Natural killer cell (primary cell): ENCODE measurements around the gene NDST3. TPM values are rescaled to one million over a fixed set of nuclear protein-coding genes. Genes with fewer than 3 reads are reported as not detected.

ENCODE experiments used
- ATAC-seq, 3 donors: fragments of 150-1000 bp in 2 of 3; fragments of 200-7000 bp in 1 of 3; cut with Tn5 transposase; 1 replicate in 1 of 3; 2 replicates in 2 of 3; pipeline ENCODE4 v1.10.0; 2021; ENCODE audit warnings: mild to moderate bottlenecking in 2 of 3, moderate library complexity in 2 of 3
- DNase-seq, 2 donors: peaks; one replicate each; pipeline versions ENCODE4 v3.0.0 to v3.0.0-alpha.2; 2013 to 2021; ENCODE audit warnings: mixed read lengths in 1 of 2
- H3K27ac ChIP-seq: one replicate; pipeline ENCODE4 v1.5.1; 2013; ENCODE audit warnings: mild to moderate bottlenecking, low read length
- H3K27me3 ChIP-seq: one replicate; pipeline ENCODE4 v1.6.1; 2013; ENCODE audit warnings: low read length; ENCODE audit not compliant: control insufficient read depth, insufficient read depth
- H3K36me3 ChIP-seq: one replicate; pipeline ENCODE4 v1.6.1; 2013; ENCODE audit warnings: low read length; ENCODE audit not compliant: control insufficient read depth, insufficient read depth
- H3K4me1 ChIP-seq: one replicate; pipeline ENCODE4 v1.6.1; 2013; ENCODE audit warnings: low read length; ENCODE audit not compliant: control insufficient read depth, insufficient read depth
- H3K4me3 ChIP-seq: one replicate; pipeline ENCODE4 v1.5.1; 2013; ENCODE audit warnings: low read length
- H3K9me3 ChIP-seq: one replicate; pipeline ENCODE4 v1.6.1; 2013; ENCODE audit warnings: low read length; ENCODE audit not compliant: control insufficient read depth, insufficient read depth
- H3K27ac Mint-ChIP-seq, 2 donors: one replicate each; pipeline ENCODE4 v1.8.0; 2022; ENCODE audit warnings: mild to moderate bottlenecking in 2 of 2, mixed read lengths in 2 of 2, moderate library complexity in 1 of 2
- H3K27me3 Mint-ChIP-seq, 2 donors: one replicate each; pipeline ENCODE4 v1.8.0; 2022; ENCODE audit warnings: low read depth in 2 of 2, mixed read lengths in 2 of 2
- H3K36me3 Mint-ChIP-seq: one replicate; pipeline ENCODE4 v1.8.0; 2022; ENCODE audit warnings: mixed read lengths
- H3K4me1 Mint-ChIP-seq, 2 donors: one replicate each; pipeline ENCODE4 v1.8.0; 2022; ENCODE audit warnings: mixed read lengths in 2 of 2
- H3K4me3 Mint-ChIP-seq: one replicate; pipeline ENCODE4 v1.8.0; 2022; ENCODE audit warnings: mild to moderate bottlenecking, moderate library complexity, mixed read lengths
- H3K9me3 Mint-ChIP-seq, 2 donors: one replicate each; pipeline ENCODE4 v1.8.0; 2022; ENCODE audit warnings: mixed read lengths in 2 of 2
- WGBS: methylation state at CpG from one replicate; pipeline ENCODE4 v1.1.7; 2013; ENCODE audit warnings: missing lambda C conversion rate; ENCODE audit not compliant: insufficient coverage; 5-methylcytosine and 5-hydroxymethylcytosine counted together
- intact Hi-C: fragments of 100-400 bp; cut with micrococcal nuclease; formaldehyde crosslinking; loops from one replicate; pipeline ENCODE4 v1.14.2; 2022
- total RNA-seq, 4 donors: library from RNA; stranded (reverse); fragments of 120-200 nt in 1 of 4; gene quantifications; one replicate each; pipeline versions ENCODE4 v1.2.3 to v1.2.4, GENCODE V29; 2013 to 2022
- TF ChIP-seq, protein P1 (sequence below): fragments of 200-600 bp; IDR thresholded peaks from one replicate; pipeline ENCODE4 v1.8.0; 2022; ENCODE audit warnings: antibody characterized with exemption

The NDST3 gene
- total RNA-seq, 3 donors from 2014 or later (not counting 1 experiment from before 2014, with no cell fraction given): not detected

DNA sequence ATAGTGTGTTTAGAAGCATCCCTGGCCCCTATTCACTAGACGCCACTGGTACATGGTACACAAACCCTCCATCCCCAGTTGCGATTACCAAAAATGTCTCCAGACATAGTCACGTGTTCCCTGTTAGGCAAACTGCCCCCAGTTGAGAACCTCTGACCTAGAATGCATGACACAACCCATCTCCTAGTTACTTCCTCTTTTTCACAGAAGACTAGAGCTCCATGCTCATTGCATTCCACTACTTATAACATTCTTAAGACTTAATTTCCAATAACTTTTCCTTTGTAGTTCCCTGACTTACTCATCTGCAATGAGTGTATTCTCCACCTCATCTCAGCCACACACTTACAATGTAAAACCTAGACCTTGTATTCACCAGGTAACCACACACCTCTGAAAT is 249.9 kb downstream of the NDST3 start:
- Histone ChIP-seq H3K4me3 (no peak overlapping the region), H3K27ac (no peak overlapping the region), H3K4me1 (peaks cover 4% of the 10 kb centered on the region), H3K27me3 (no peaks in the 10 kb centered on the region), H3K9me3 (no peaks in the 10 kb centered on the region), H3K36me3 (peaks cover 15% of the 10 kb centered on the region)
- intact Hi-C loops: no loop called here
- ATAC-seq (no peak), DNase-seq (no peak)
- Mint-ChIP-seq H3K4me1 (peaks cover 20 to 22% of the 10 kb centered on the region in 2 donors), H3K4me3 (no peak overlapping the region), H3K27ac (no peak overlapping the region), H3K36me3 (no peaks in the 10 kb centered on the region), H3K27me3 (no peaks in the 10 kb centered on the region), H3K9me3 (no peaks in the 10 kb centered on the region)
- WGBS: 61% methylated on average over 3 of the region's 3 CpGs
- TF ChIP-seq, protein P1, sequence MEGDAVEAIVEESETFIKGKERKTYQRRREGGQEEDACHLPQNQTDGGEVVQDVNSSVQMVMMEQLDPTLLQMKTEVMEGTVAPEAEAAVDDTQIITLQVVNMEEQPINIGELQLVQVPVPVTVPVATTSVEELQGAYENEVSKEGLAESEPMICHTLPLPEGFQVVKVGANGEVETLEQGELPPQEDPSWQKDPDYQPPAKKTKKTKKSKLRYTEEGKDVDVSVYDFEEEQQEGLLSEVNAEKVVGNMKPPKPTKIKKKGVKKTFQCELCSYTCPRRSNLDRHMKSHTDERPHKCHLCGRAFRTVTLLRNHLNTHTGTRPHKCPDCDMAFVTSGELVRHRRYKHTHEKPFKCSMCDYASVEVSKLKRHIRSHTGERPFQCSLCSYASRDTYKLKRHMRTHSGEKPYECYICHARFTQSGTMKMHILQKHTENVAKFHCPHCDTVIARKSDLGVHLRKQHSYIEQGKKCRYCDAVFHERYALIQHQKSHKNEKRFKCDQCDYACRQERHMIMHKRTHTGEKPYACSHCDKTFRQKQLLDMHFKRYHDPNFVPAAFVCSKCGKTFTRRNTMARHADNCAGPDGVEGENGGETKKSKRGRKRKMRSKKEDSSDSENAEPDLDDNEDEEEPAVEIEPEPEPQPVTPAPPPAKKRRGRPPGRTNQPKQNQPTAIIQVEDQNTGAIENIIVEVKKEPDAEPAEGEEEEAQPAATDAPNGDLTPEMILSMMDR: no peak

GRCh38 chr4:118285931-118286330 is 251.6 kb downstream of the NDST3 start:
- no peak for ATAC-seq
- H3K4me3 ChIP-seq: no peak overlapping the region
- H3K9me3 ChIP-seq: no peaks in the 10 kb centered on the region
- DNase-seq: no peak
- H3K27ac ChIP-seq: no peak overlapping the region
- Mint-ChIP-seq H3K4me3 (no peak overlapping the region), H3K9me3 (no peaks in the 10 kb centered on the region), H3K27me3 (no peaks in the 10 kb centered on the region), H3K27ac (no peak overlapping the region), H3K4me1 (peaks cover 6 to 10% of the 10 kb centered on the region in 2 donors), H3K36me3 (no peaks in the 10 kb centered on the region)
- TF ChIP-seq, protein P1: no peak
- peaks cover 8% of the 10 kb centered on the region for H3K36me3 ChIP-seq
- H3K27me3 ChIP-seq: no peaks in the 10 kb centered on the region
- H3K4me1 ChIP-seq: no peaks in the 10 kb centered on the region
- WGBS: 94% methylated on average over 4 of the region's 4 CpGs
- intact Hi-C loops: no loop called here

DNA sequence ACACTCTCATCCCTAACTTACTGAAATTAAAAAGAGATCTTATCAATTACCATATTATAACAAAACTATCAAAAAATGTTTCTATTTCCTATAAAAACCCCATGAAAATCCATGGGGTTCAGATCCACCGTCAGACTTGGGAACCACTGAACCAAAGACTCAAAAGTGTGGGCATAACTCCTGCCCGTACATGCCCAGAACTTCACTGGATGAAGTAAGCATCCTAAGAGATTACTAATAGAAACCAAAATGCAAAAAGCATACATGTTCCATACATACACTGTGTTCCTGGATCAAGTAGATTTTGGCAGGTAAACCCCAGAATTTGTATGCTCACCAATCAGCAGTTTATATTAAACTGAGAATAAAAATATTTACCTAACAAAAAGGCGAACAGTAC is 252.4 kb downstream of the NDST3 start:
- no peaks in the 10 kb centered on the region for H3K9me3 Mint-ChIP-seq
- H3K27me3 Mint-ChIP-seq: no peaks in the 10 kb centered on the region
- Histone ChIP-seq H3K4me1 (no peaks in the 10 kb centered on the region), H3K4me3 (no peak overlapping the region), H3K27me3 (no peaks in the 10 kb centered on the region), H3K36me3 (peaks cover 5% of the 10 kb centered on the region), H3K9me3 (no peaks in the 10 kb centered on the region), H3K27ac (no peak overlapping the region)
- no peak overlapping the region for H3K27ac Mint-ChIP-seq
- DNase-seq (no peak), ATAC-seq (no peak)
- no peaks in the 10 kb centered on the region for H3K36me3 Mint-ChIP-seq
- intact Hi-C loops: no loop called here
- peaks cover 0 to 4% of the 10 kb centered on the region in 2 donors for H3K4me1 Mint-ChIP-seq
- TF ChIP-seq, protein P1: no peak
- H3K4me3 Mint-ChIP-seq: no peak overlapping the region
- WGBS: 98% methylated on average over 2 of the region's 3 CpGs

DNA sequence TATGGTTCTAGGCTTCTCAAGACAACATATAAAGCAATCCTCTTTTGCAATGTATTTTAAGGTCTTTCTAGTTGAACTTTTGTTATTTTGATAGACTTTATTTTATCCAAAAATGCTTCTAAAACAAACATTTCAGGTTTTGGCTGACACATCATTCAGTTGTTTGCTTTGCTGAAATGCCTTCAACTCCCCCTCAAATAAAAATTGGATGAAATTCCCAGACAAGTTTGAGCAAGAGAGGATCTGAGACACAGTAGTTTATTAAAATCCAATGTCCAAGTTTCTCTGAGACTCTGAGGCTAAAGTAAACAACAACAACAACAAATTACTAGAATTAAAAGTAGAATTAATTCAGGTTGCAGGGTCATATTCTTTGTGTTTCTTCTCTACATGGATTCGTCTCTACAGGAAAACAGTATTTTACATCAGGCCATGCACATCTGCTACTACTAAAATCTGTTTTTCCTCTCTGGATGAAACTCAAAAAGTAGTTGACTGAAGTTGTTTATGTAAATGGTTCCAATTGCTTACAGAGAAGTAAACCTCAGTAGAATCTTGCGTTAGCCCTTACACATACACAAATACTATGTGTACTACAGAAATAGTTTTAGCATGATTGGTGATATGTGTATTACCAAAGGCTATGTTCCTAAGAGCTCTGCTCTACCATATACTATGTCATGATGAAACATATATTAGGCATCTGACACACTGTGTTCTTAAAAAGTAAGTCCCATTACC is 253.6 kb downstream of the NDST3 start:
- Histone ChIP-seq H3K36me3 (no peaks in the 10 kb centered on the region), H3K27ac (no peak overlapping the region), H3K27me3 (no peaks in the 10 kb centered on the region), H3K4me3 (no peak overlapping the region), H3K9me3 (no peaks in the 10 kb centered on the region), H3K4me1 (no peaks in the 10 kb centered on the region)
- TF ChIP-seq, protein P1: no peak
- Mint-ChIP-seq H3K4me1 (peaks cover 0 to 2% of the 10 kb centered on the region in 2 donors), H3K27me3 (no peaks in the 10 kb centered on the region), H3K36me3 (no peaks in the 10 kb centered on the region), H3K27ac (no peak overlapping the region), H3K9me3 (no peaks in the 10 kb centered on the region), H3K4me3 (no peak overlapping the region)
- no CpG with 5 or more reads among the region's 2 CpGs for WGBS
- ATAC-seq: no peak
- DNase-seq: no peak
- intact Hi-C loops: no loop called here
